ENCODE results near the gene GNRHR.

GRCh38 chr4:67779631-67780030, 25.4 kb upstream of the GNRHR start:
- TF ChIP-seq CTCF (IDR thresholded peaks at IDR 0.05) (no peak), POLR2A (IDR thresholded peaks at IDR 0.05) (no peak), POLR2AphosphoS5 (IDR thresholded peaks at IDR 0.05) (no peak), EP300 (IDR thresholded peaks at IDR 0.05) (no peak)
